GM19238 (cell line): ENCODE data around the gene AP1M2.
"Not testable (repeated sequence)": the region's sequence is repeated elsewhere in the genome, so short reads cannot be mapped to it uniquely, and the experiment has no call there.

ENCODE experiments used
- DNase-seq: peaks from one replicate; pipeline ENCODE4 v3.0.0; 2011; ENCODE audit warnings: low spot score; ENCODE audit not compliant: insufficient read length

AP1M2 gene

DNA sequence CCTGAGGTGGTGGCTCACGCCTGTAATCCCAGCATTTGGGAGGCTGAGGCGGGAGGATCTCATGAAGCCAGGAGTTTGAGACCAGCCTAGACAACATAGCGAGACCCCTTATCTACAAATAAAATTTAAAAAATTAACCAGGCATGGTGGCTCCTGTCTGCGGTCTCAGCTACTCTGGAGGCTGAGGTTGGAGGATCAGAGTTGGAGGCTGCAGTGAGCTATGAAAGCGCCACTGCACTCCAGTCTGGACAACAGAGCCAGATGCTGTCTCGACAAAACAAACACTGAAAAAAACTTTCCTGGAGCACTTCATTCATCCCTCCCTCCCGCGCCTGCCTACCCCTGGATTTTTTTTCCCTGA lies 44.1 kb downstream of the AP1M2 start:
- no peak for DNase-seq

DNA sequence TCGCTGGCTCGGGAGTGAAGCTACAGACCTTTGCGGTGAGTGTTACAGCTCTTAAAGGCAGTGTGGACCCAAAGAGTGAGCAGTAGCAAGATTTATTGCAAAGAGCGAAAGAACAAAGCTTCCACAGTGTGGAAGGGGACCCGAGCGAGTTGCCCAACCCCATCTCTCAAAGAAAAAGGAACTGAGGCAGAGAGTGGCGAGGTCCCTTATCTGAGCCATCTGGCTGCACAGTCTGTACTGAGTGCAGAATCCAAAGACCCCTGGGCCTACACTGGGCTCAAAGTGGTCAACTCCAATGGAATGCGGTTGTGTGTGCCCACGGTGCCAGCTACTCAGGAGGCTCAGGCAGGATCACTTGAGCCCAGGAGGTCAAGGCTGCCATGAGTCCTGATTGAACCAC lies 48.1 kb downstream of the AP1M2 start:
- DNase-seq = not testable (repeated sequence)

DNA sequence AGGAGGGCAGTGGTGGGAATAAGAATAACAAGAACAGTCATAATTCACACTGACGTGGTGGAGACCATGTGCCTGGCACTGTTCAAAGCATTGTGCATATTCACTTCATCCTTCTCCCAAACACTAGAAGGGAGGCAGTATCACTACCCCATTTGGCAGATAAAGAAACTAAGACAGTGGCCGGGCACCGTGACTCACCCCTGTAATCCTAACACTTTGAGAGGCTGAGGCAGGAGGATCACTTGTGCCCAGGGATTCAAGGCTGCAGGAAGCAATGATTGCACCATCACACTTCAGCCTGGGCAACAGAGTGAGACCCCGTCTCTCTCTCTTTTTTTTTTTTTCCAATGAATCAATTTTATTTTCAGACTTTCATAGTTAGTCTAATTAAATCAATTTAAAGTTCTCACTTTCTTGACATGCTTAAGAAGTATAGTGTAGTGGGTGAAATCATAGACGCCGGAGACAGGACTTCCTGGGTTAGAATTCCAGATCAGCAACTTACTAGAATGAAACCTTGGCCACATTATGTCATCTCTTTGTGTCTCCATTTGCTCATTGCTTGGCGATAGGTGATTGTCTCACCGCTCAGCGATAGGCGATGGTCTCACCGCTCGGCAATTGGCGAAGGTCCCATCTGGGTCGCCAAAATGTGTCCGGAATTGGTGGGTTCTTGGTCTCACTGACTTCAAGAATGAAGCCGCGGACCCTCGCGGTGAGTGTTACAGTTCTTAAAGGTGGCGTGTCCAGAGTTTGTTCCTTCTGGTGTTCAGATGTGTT lies 48.7 kb downstream of the AP1M2 start:
- no peak for DNase-seq

DNA sequence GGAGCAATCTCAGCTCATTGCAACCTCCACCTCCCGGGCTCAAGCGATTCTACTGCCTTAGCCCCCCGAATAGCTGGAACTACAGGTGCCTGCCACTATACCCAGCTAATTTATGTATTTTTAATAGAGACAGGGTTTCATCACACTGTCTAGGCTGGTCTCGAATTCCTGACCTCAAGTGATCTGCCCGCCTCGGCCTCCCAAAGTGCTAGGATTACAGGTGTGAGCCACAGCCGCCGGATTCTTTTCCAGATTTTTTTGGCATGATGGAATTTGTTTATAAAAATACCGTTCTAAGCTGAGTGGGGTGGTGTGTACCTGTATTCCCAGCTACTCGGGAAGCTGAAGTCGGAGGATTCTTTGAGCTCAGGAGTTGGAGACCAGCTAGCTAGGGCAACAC lies 49.4 kb downstream of the AP1M2 start:
- DNase-seq = no peak

DNA sequence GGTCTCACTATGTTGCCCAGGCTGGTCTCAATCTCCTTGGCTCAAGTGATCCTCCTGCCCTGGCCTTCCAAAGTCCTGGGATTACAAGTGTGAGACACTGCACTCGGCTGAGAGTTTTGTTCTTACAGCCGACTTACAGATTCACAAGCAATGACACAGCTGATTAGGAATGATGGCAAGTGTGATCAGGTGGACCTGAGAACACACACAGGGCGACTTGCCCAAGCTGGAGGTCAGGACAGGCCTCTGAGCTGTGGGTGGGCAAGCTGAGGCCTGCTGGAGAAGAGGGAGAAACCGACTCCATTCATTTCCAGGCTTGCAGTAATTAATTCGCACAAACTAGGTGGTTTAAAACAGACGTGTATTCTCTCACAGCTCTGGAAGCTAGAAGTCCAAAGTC lies 51.5 kb downstream of the AP1M2 start:
- DNase-seq = no peak

DNA sequence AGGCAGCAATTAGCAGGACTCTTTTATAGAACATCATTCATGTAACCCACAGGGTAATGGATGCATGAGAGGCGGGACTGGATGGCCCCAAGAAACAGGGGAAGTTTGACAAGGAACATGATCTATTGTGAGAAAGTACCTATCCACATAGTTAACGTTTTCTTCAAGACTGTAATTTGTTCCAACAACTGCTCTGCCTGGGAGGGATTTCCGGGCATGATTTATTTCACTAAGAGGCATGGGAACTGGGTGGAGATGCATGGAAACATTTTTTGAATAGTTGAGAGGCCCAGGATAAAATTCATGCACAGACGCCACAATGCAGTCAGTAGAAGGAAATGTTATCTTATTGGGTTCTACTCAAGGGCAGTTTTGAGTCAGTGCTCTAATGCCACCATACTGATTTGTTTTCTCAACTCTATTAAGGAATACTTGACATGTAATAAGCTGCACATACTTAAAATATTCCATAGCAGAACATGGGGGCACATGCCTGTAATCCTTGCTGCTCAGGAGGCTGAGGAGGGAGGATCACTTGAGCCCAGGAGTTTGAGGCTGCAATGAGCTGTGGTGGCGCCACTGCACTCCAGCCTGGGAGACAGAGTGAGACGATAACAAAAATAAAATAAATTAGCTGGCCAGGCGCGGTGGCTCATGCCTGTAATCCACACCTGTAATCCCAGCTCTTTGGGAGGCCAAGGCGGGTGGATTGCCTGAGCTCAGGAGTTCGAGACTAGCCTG lies 53.3 kb downstream of the AP1M2 start:
- DNase-seq = no peak

DNA sequence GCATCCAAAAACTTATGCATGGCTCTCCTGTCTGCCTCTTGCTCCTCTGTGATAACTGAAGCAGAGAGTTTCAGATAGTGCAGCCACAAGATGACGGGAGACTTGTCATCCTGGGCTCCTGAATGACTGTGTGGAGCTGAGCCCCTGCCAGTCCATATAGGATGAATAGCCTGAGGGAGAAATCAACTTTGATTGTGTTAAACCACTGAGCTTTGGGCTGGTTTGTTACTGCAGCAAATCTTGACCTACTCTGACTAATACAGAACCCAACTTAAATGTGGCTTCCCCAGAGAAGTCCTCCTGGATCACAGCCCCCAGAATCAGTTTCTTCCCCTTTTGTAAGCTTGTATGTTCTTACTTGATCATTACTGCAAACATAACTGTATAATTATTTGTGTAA lies 54.7 kb downstream of the AP1M2 start:
- no peak for DNase-seq

DNA sequence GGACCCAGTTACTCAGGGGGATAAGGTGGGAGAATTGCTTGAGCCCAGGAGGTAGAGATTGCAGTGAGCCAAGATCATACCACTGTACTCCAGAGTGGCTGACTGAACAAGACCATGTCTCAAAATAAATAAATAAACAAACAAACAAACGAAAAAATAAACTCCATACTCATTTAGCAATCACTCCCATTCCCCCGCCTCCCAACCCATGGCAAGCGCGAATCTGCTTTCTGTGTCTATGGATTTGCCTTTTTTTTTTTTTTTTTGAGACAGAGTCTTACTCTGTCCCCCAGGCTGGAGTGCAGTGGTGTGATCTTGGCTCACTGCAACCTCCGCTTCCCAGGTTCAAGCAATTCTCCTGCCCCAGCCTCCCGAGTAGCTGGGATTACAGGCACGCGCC lies 60.2 kb downstream of the AP1M2 start:
- DNase-seq = not testable (repeated sequence)

DNA sequence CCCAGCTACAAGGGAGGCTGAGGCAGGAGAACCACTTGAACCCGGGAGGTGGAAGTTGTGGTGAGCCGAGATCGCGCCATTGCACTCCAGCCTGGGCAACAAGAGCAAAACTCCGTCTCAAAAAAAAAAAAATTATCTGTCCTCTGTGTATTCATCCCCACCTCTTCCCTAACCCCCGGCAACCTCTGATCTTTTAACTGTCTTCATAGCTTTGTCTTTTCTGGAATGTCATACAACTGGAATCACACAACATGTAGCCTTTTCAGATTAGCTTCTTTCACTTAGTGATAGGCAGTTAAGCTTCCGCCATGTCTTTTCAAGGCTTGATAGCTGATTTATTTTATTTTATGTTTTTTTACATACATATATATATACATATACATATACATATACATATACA lies 61.5 kb downstream of the AP1M2 start:
- no peak for DNase-seq

DNA sequence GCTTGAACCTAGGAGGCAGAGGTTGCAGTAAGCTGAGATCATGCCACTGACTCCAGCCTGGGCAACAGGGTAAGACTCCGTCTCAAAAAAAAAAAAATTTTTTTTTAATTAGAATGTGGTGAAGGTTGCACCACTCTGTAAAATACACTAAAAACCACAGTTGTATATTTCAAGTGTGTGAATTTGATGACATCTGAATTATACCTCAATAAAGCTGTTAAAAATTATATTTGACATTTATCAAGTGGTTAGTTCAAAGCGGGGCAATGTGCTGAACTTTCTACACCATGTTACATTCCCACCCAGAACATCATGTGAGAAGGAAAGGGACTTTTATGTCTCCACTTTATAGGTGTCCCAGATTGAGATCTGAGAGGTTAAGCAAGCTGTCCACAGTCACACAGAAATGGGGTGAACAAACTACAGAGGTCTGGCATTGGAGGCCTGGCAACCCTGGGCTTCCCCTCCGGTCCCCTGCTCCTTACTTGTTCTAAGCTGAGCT lies 63.9 kb downstream of the AP1M2 start:
- no peak for DNase-seq
